Uterus (tissue), 2 donors: Measurements from ENCODE around the gene TMEM141.

Source experiments
- POLR2A ChIP-seq, 2 donors: fragments of 450-650 bp; IDR thresholded peaks; one replicate each; pipeline ENCODE4 v1.6.1; 2016; ENCODE audit warnings: antibody characterized with exemption in 2 of 2, mild to moderate bottlenecking in 1 of 2, moderate library complexity in 1 of 2
- TF ChIP-seq, protein P1 (sequence below), 4 experiments: fragments of 200-600 bp in 2 of 4; fragments of 450-650 bp in 2 of 4; sonication (generic) in 2 of 4; IDR thresholded peaks; one replicate each; pipeline ENCODE4 v1.5.1; 2016 to 2019; ENCODE audit warnings: antibody characterized with exemption in 4 of 4, mild to moderate bottlenecking in 2 of 4, moderate library complexity in 1 of 4

DNA sequence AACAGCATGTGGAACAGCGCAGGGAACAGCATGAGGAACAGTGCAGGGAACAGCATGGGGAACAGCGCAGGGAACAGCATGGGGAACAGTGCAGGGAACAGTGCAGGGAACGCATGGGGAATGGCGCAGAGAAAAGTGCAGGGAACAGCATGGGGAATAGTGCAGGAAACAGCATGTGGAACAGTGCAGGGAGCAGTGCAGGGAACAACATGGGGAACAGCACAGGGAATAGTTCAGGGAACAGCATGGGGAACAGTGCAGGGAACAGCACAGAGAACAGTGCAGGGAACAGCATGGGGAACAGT lies 35.1 kb upstream of the TMEM141 start:
- TF ChIP-seq POLR2A (IDR thresholded peaks at IDR 0.05) = no peak
- TF ChIP-seq, protein P1, sequence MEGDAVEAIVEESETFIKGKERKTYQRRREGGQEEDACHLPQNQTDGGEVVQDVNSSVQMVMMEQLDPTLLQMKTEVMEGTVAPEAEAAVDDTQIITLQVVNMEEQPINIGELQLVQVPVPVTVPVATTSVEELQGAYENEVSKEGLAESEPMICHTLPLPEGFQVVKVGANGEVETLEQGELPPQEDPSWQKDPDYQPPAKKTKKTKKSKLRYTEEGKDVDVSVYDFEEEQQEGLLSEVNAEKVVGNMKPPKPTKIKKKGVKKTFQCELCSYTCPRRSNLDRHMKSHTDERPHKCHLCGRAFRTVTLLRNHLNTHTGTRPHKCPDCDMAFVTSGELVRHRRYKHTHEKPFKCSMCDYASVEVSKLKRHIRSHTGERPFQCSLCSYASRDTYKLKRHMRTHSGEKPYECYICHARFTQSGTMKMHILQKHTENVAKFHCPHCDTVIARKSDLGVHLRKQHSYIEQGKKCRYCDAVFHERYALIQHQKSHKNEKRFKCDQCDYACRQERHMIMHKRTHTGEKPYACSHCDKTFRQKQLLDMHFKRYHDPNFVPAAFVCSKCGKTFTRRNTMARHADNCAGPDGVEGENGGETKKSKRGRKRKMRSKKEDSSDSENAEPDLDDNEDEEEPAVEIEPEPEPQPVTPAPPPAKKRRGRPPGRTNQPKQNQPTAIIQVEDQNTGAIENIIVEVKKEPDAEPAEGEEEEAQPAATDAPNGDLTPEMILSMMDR (IDR thresholded peaks at IDR 0.05) = no peak
